HepG2 (cell line): ENCODE measurements around the gene APBB3. TPM values are rescaled to one million over a fixed set of nuclear protein-coding genes. Genes with fewer than 3 reads are reported as not detected.

Experiments used
- ARNT2 ChIP-seq: sonication (generic); formaldehyde crosslinking; IDR thresholded peaks from 2 replicates; pipeline ENCODE4 v1.8.0; 2022; ENCODE audit warnings: mild to moderate bottlenecking, low read depth, missing genetic modification reagents, moderate library complexity
- BORCS8-MEF2B ChIP-seq: sonication (generic); formaldehyde crosslinking; IDR thresholded peaks from 2 replicates; pipeline ENCODE4 v1.8.0; 2022; ENCODE audit warnings: mild to moderate bottlenecking, missing genetic modification reagents
- GATA4 ChIP-seq: sonication (generic); IDR thresholded peaks from 2 replicates; pipeline ENCODE4 v1.6.1; 2016; ENCODE audit warnings: antibody characterized with exemption, low read depth, borderline replicate concordance
- HDAC6 ChIP-seq: fragments of 200-600 bp; sonication (generic); IDR thresholded peaks from 2 replicates; pipeline ENCODE4 v1.7.0; 2017; ENCODE audit warnings: mild to moderate bottlenecking, antibody characterized with exemption, low read length, low read depth
- HNRNPL ChIP-seq: fragments of 200-400 bp; formaldehyde crosslinking; IDR thresholded peaks from 2 replicates; pipeline ENCODE4 v1.6.1; 2017; ENCODE audit warnings: mild to moderate bottlenecking, low read depth, low read length
- IKZF1 ChIP-seq: fragments of 450-650 bp; IDR thresholded peaks from 2 replicates; pipeline ENCODE4 v1.7.1; 2016
- JARID2 ChIP-seq: sonication (generic); formaldehyde crosslinking; IDR thresholded peaks from 2 replicates; pipeline ENCODE4 v1.8.1; 2023; ENCODE audit warnings: missing genetic modification reagents, inconsistent platforms; ENCODE audit not compliant: insufficient replicate concordance
- KDM6A ChIP-seq: IDR thresholded peaks from 2 replicates; pipeline ENCODE4 v1.6.1; 2016; ENCODE audit warnings: low read depth
- KLF13 ChIP-seq: sonication (generic); formaldehyde crosslinking; IDR thresholded peaks from 2 replicates; pipeline ENCODE4 v1.4.0; 2020; ENCODE audit warnings: mild to moderate bottlenecking, missing genetic modification reagents
- KLF15 ChIP-seq: sonication (generic); formaldehyde crosslinking; IDR thresholded peaks from 2 replicates; pipeline ENCODE4 v1.8.1; 2023; ENCODE audit warnings: borderline replicate concordance, mild to moderate bottlenecking, inconsistent platforms, missing genetic modification reagents, mixed read lengths
- MEIS2 ChIP-seq: sonication (generic); formaldehyde crosslinking; IDR thresholded peaks from 2 replicates; pipeline ENCODE4 v1.9.0; 2021; ENCODE audit warnings: mild to moderate bottlenecking, missing genetic modification reagents
- MTF1 ChIP-seq: sonication (generic); formaldehyde crosslinking; IDR thresholded peaks from 2 replicates; pipeline ENCODE4 v1.5.0; 2020; ENCODE audit warnings: missing genetic modification reagents
- NFE2L2 ChIP-seq: fragments of 150-350 bp; IDR thresholded peaks from 2 replicates; pipeline ENCODE4 v1.6.1; 2014; ENCODE audit warnings: low read length
- NFKBIZ ChIP-seq: IDR thresholded peaks from 2 replicates; pipeline ENCODE4 v1.6.1; 2018; ENCODE audit warnings: missing genetic modification reagents, missing compliant biosample characterization
- SSRP1 ChIP-seq: IDR thresholded peaks from 2 replicates; pipeline ENCODE4 v1.6.1; 2016; ENCODE audit warnings: control low read depth
- TCF12 ChIP-seq, 2 experiments: fragments of 450-650 bp in 1 of 2; sonication (generic) in 1 of 2; formaldehyde crosslinking in 1 of 2; IDR thresholded peaks; 2 replicates each; pipeline versions ENCODE4 v1.6.1 to v1.8.0; 2017 to 2022; ENCODE audit warnings: antibody characterized with exemption in 1 of 2, mild to moderate bottlenecking in 1 of 2, missing genetic modification reagents in 1 of 2, moderate library complexity in 1 of 2
- TOPORS ChIP-seq: sonication (generic); formaldehyde crosslinking; IDR thresholded peaks from 2 replicates; pipeline ENCODE4 v1.8.0; 2023; ENCODE audit warnings: mild to moderate bottlenecking, missing genetic modification reagents
- ZFP36L2 ChIP-seq: sonication (generic); formaldehyde crosslinking; IDR thresholded peaks from 2 replicates; pipeline ENCODE4 v1.4.0; 2020; ENCODE audit warnings: missing genetic modification reagents
- ZNF12 ChIP-seq: sonication (generic); formaldehyde crosslinking; IDR thresholded peaks from 2 replicates; pipeline ENCODE4 v1.5.0; 2020; ENCODE audit warnings: missing genetic modification reagents
- ZNF24 ChIP-seq: fragments of 450-650 bp; IDR thresholded peaks from 2 replicates; pipeline ENCODE4 v1.6.1; 2017; ENCODE audit warnings: antibody characterized with exemption, mild to moderate bottlenecking
- ZNF382 ChIP-seq: sonication (generic); formaldehyde crosslinking; IDR thresholded peaks from 2 replicates; pipeline ENCODE4 v1.5.0; 2020; ENCODE audit warnings: missing genetic modification reagents, mild to moderate bottlenecking, borderline replicate concordance
- ZNF564 ChIP-seq: sonication (generic); formaldehyde crosslinking; IDR thresholded peaks from 2 replicates; pipeline ENCODE4 v1.8.1; 2023; ENCODE audit warnings: mild to moderate bottlenecking, missing genetic modification reagents
- ZNF570 ChIP-seq: sonication (generic); formaldehyde crosslinking; IDR thresholded peaks from 2 replicates; pipeline ENCODE4 v1.4.0; 2020; ENCODE audit warnings: mild to moderate bottlenecking, missing genetic modification reagents, borderline replicate concordance
- ZNF644 ChIP-seq: IDR thresholded peaks from 2 replicates; pipeline ENCODE4 v1.6.1; 2016; ENCODE audit warnings: low read depth
- polyA plus RNA-seq, 8 experiments: library from polyadenylated mRNA; depleted of rRNA in 3 of 8; stranded (reverse) in 7 of 8; unstranded in 1 of 8; fragments of >200 nt; fragmentation: Illumina TruSeq in 4 of 8; extraction: Trizol in 4 of 8; gene quantifications; 2 replicates each; pipeline versions ENCODE4 v1.2.1 to v1.2.3, GENCODE V29; 2011 to 2016; ENCODE audit warnings: low read depth in 4 of 8, missing spikeins in 1 of 8, mixed read lengths in 1 of 8; ENCODE audit not compliant: insufficient read depth in 1 of 8
- total RNA-seq, 5 experiments: library from RNA; depleted of rRNA; stranded (reverse); fragments of >200 nt; fragmentation: Illumina TruSeq; extraction: Trizol; gene quantifications; 2 replicates each; pipeline ENCODE4 v1.2.3, GENCODE V29; 2016; ENCODE audit warnings: low read depth in 1 of 5
- TF ChIP-seq, protein P1 (sequence below): sonication (generic); formaldehyde crosslinking; IDR thresholded peaks from 2 replicates; pipeline ENCODE4 v1.8.0; 2022; ENCODE audit warnings: missing genetic modification reagents, mild to moderate bottlenecking, inconsistent platforms, borderline replicate concordance
- TF ChIP-seq, protein P2 (sequence below): sonication (generic); formaldehyde crosslinking; IDR thresholded peaks from 2 replicates; pipeline ENCODE4 v1.5.1; 2020; ENCODE audit warnings: mild to moderate bottlenecking, missing genetic modification reagents
- TF ChIP-seq, protein P3 (sequence below), 2 experiments: fragments of 450-650 bp in 1 of 2; sonication (generic) in 1 of 2; formaldehyde crosslinking; IDR thresholded peaks; 2 replicates each; pipeline versions ENCODE4 v1.5.0 to v1.8.0; 2020 to 2022; ENCODE audit warnings: mild to moderate bottlenecking in 1 of 2, missing genetic modification reagents in 1 of 2

APBB3 gene
- total and polyA plus RNA-seq, 2 of the 13 experiments (the other 11 are each of a cell fraction or from before 2014, with no cell fraction given), result 0.38 to 0.78 TPM

DNA sequence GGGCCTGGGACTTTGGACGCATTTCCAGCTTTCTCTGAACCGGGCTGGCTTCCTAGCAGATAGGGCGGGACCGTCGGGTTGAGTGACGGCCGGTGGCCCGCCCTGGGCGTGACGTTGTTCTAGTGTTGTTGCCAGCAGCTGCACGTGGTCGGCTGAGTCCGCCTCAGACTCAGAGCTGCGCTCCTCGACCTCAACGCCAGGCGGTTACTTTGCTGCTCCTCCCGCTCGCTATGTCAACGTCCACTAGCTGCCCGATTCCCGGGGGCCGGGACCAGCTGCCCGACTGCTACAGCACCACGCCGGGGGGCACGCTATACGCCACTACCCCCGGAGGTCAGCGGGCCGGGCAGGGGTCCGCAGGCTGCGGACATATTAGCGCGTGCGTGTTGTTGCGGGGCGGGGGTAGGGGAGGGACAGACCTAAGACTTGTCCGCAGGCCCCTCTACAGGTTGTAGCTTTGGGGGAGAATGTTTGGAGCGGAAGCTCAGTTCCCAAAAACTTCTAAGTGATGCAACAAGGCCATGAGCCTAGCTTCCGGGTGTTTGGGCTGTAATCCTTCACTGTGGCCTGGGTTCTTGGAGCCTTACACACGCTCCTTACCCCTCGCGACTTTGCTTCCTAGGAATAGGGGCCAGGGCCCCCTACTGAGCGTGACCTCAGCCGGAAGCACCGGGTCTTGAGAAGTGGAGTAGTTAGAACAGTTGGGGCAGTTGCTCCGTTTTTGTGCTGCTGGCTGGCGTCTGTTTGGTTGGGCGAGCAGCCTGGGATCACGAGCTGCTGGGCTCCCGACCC lies 16.7 kb downstream of the APBB3 start, which contains the start of gene EIF4EBP3 (continued):
- TF ChIP-seq, protein P1, sequence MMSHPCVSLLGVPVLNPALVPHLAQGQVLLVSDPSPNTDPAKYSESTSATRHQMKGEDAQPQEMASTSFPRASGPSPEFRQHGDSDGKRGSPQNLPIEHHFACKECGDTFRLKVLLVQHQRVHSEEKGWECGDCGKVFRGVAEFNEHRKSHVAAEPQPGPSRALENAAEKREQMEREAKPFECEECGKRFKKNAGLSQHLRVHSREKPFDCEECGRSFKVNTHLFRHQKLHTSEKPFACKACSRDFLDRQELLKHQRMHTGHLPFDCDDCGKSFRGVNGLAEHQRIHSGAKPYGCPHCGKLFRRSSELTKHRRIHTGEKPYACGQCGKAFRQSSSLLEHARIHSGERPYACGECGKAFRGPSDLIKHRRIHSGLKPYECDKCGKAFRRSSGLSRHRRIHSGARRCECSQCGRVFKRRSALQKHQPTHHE (CRISPR knock-in tag), result no peak
- TF ChIP-seq SSRP1 (CRISPR knock-in tag) (no peak), ZNF12 (CRISPR knock-in tag) (no peak; the same call in 1 of the 2 replicates), ZNF382 (CRISPR knock-in tag) (no peak), BORCS8-MEF2B (CRISPR knock-in tag) (peak; percentile 39), KDM6A (no peak), JARID2 (no peak), MTF1 (CRISPR knock-in tag) (no peak), GATA4 (no peak), ZNF564 (CRISPR knock-in tag) (no peak; the same call in 1 of the 2 replicates), ZNF644 (CRISPR knock-in tag) (no peak), ZNF24 (no peak), HNRNPL (0 out of 2 replicates have a peak, but pooled peaks have one; percentile 32), NFKBIZ (0 out of 2 replicates have a peak, but pooled peaks have one; percentile 57), ZNF570 (no peak), ARNT2 (CRISPR knock-in tag) (peak; percentile 80; the same call in 1 of the 2 replicates), TCF12 (IDR thresholded peaks at IDR 0.05) (no peak), TCF12 (CRISPR knock-in tag; IDR thresholded peaks at IDR 0.05) (no peak), KLF15 (CRISPR knock-in tag) (no peak), ZFP36L2 (no peak), NFE2L2 (no peak), MEIS2 (CRISPR knock-in tag) (peak; percentile 84; the same call in 1 of the 2 replicates), KLF13 (no peak), IKZF1 (no peak), TOPORS (peak; percentile 93), HDAC6 (no peak)
- TF ChIP-seq, protein P2, sequence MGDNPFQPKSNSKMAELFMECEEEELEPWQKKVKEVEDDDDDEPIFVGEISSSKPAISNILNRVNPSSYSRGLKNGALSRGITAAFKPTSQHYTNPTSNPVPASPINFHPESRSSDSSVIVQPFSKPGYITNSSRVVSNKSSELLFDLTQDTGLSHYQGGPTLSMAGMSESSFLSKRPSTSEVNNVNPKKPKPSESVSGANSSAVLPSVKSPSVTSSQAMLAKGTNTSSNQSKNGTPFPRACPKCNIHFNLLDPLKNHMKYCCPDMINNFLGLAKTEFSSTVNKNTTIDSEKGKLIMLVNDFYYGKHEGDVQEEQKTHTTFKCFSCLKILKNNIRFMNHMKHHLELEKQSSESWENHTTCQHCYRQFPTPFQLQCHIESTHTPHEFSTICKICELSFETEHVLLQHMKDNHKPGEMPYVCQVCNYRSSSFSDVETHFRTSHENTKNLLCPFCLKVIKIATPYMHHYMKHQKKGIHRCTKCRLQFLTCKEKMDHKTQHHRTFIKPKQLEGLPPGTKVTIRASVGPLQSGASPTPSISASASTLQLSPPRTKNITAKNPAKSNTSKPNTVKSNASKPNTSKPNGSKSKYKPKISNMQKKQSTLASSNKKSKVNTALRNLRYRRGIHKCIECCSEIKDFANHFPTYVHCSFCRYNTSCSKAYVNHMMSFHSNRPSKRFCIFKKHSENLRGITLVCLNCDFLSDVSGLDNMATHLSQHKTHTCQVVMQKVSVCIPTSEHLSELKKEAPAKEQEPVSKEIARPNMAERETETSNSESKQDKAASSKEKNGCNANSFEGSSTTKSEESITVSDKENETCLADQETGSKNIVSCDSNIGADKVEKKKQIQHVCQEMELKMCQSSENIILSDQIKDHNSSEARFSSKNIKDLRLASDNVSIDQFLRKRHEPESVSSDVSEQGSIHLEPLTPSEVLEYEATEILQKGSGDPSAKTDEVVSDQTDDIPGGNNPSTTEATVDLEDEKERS, result no peak
- TF ChIP-seq, protein P3, sequence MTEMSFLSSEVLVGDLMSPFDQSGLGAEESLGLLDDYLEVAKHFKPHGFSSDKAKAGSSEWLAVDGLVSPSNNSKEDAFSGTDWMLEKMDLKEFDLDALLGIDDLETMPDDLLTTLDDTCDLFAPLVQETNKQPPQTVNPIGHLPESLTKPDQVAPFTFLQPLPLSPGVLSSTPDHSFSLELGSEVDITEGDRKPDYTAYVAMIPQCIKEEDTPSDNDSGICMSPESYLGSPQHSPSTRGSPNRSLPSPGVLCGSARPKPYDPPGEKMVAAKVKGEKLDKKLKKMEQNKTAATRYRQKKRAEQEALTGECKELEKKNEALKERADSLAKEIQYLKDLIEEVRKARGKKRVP (CRISPR knock-in tag; IDR thresholded peaks at IDR 0.05), result no peak
